IMR-90 (cell line): Measurements from ENCODE around the gene RNFT1. TPM values are rescaled to one million over a fixed set of nuclear protein-coding genes. Genes with fewer than 3 reads are reported as not detected.

Source experiments
- ATAC-seq: fragments of 200-7000 bp; cut with Tn5 transposase; 2 replicates; pipeline ENCODE4 v1.9.1; 2020; ENCODE audit warnings: low read depth, mild to moderate bottlenecking, moderate library complexity
- BruUV-seq: library from RNA; stranded (reverse); fragments of 400-500 nt; replicated peaks from 2 replicates; lab custom pipeline; 2021; lab: Mats Ljungman, UMichigan
- CTCF ChIA-PET: fragments of 300-600 bp; formaldehyde crosslinking; extraction: SDS; loops from one replicate; lab custom pipeline; 2021; ENCODE audit warnings: antibody characterized with exemption; lab: Yijun Ruan, JAX
- POLR2A ChIA-PET: fragments of 300-600 bp; sonication (Branson Sonifier 250); formaldehyde crosslinking; loops from one replicate; lab custom pipeline; 2022; ENCODE audit warnings: antibody characterized with exemption; ENCODE audit not compliant: unreplicated experiment; lab: Charles Lee
- DNase-seq: peaks from one replicate; pipeline ENCODE4 v3.0.0; 2013
- H2AFZ ChIP-seq: replicated peaks from 2 replicates; pipeline ENCODE3; 2013; ENCODE audit warnings: low read length, mild to moderate bottlenecking; ENCODE audit not compliant: poor library complexity
- H2AK5ac ChIP-seq: 2 replicates; pipeline ENCODE4 v1.6.1; 2013; ENCODE audit warnings: low read depth, low read length, inconsistent platforms
- H2AK9ac ChIP-seq: replicated peaks from 2 replicates; pipeline ENCODE3; 2013; ENCODE audit warnings: mild to moderate bottlenecking, low read depth, low read length, moderate library complexity; ENCODE audit not compliant: poor library complexity
- H2BK120ac ChIP-seq: 2 replicates; pipeline ENCODE4 v1.6.1; 2013; ENCODE audit warnings: low read depth, low read length, inconsistent platforms
- H2BK15ac ChIP-seq: 3 replicates; pipeline ENCODE4 v1.6.1; 2013; ENCODE audit warnings: low read depth, low read length, inconsistent platforms
- H2BK20ac ChIP-seq: 2 replicates; pipeline ENCODE4 v1.6.1; 2013; ENCODE audit warnings: low read depth, mild to moderate bottlenecking, inconsistent platforms, low read length, moderate library complexity
- H2BK5ac ChIP-seq: 2 replicates; pipeline ENCODE4 v1.6.1; 2013; ENCODE audit warnings: mild to moderate bottlenecking, low read depth, low read length, inconsistent platforms; ENCODE audit not compliant: poor library complexity, severe bottlenecking
- H3K14ac ChIP-seq: replicated peaks from 2 replicates; pipeline ENCODE4 v1.6.1; 2013; ENCODE audit warnings: low read depth, low read length, inconsistent platforms
- H3K18ac ChIP-seq: 2 replicates; pipeline ENCODE4 v1.6.1; 2013; ENCODE audit warnings: low read depth, low read length, control low read depth
- H3K23ac ChIP-seq: 2 replicates; pipeline ENCODE4 v1.6.1; 2013; ENCODE audit warnings: low read depth, low read length, inconsistent platforms
- H3K27ac ChIP-seq: 2 replicates; pipeline ENCODE4 v1.5.1; 2013; ENCODE audit warnings: mild to moderate bottlenecking, control low read depth, low read length; ENCODE audit not compliant: insufficient read depth
- H3K27me3 ChIP-seq: 2 replicates; pipeline ENCODE4 v1.6.1; 2013; ENCODE audit warnings: low read length; ENCODE audit not compliant: control insufficient read depth, insufficient read depth
- H3K36me3 ChIP-seq: 2 replicates; pipeline ENCODE4 v1.6.1; 2013; ENCODE audit warnings: low read length, mixed read lengths; ENCODE audit not compliant: control insufficient read depth, insufficient read depth
- H3K4ac ChIP-seq: 2 replicates; pipeline ENCODE4 v1.6.1; 2013; ENCODE audit warnings: low read depth, low read length, inconsistent platforms
- H3K4me1 ChIP-seq: 2 replicates; pipeline ENCODE4 v1.6.1; 2013; ENCODE audit warnings: low read length, mixed read lengths; ENCODE audit not compliant: control insufficient read depth, insufficient read depth
- H3K4me2 ChIP-seq: 2 replicates; pipeline ENCODE4 v1.6.1; 2013; ENCODE audit warnings: low read depth, mild to moderate bottlenecking, control low read depth, low read length, moderate library complexity
- H3K4me3 ChIP-seq: 2 replicates; pipeline ENCODE4 v1.5.1; 2013; ENCODE audit warnings: low read depth, mild to moderate bottlenecking, control low read depth, low read length, moderate library complexity; ENCODE audit not compliant: insufficient read depth
- H3K56ac ChIP-seq: 2 replicates; pipeline ENCODE4 v1.6.1; 2013; ENCODE audit warnings: low read length, inconsistent platforms; ENCODE audit not compliant: insufficient read depth; ENCODE audit errors: extremely low read depth
- H3K79me1 ChIP-seq, 2 experiments: 2 replicates each; pipeline ENCODE4 v1.6.1; 2013; ENCODE audit warnings: low read length in 2 of 2, inconsistent platforms in 1 of 2, low read depth in 1 of 2
- H3K9ac ChIP-seq: 2 replicates; pipeline ENCODE4 v1.6.1; 2013; ENCODE audit warnings: low read depth, low read length, control low read depth
- H3K9me1 ChIP-seq: 2 replicates; pipeline ENCODE4 v1.6.1; 2013; ENCODE audit warnings: low read length, inconsistent platforms; ENCODE audit not compliant: insufficient read depth
- H3K9me3 ChIP-seq: 2 replicates; pipeline ENCODE4 v1.6.1; 2013; ENCODE audit warnings: low read length; ENCODE audit not compliant: control insufficient read depth, insufficient read depth
- H4K20me1 ChIP-seq: 2 replicates; pipeline ENCODE4 v1.6.1; 2013; ENCODE audit warnings: low read length, inconsistent platforms; ENCODE audit not compliant: insufficient read depth
- H4K5ac ChIP-seq: 2 replicates; pipeline ENCODE4 v1.6.1; 2013; ENCODE audit warnings: mild to moderate bottlenecking, low read depth, low read length, control low read depth
- H4K8ac ChIP-seq, 2 experiments: 2 replicates each; pipeline ENCODE4 v1.6.1; 2013; ENCODE audit warnings: low read depth in 2 of 2, low read length in 2 of 2, control low read depth in 1 of 2, inconsistent platforms in 1 of 2
- H4K91ac ChIP-seq: 2 replicates; pipeline ENCODE4 v1.6.1; 2013; ENCODE audit warnings: low read depth, low read length, inconsistent platforms; ENCODE audit not compliant: insufficient read depth
- BHLHE40 ChIP-seq: fragments of 150-350 bp; IDR thresholded peaks from 2 replicates; pipeline ENCODE4 v1.6.1; 2016; ENCODE audit warnings: mild to moderate bottlenecking, low read depth, low read length
- CEBPB ChIP-seq: IDR thresholded peaks from 2 replicates; pipeline ENCODE4 v1.6.1; 2012; ENCODE audit warnings: low read depth, low read length, improper control_type of control experiment
- CHD1 ChIP-seq: IDR thresholded peaks from 2 replicates; pipeline ENCODE4 v1.6.1; 2012; ENCODE audit warnings: low read depth, low read length, improper control_type of control experiment
- FOS ChIP-seq: fragments of 150-350 bp; IDR thresholded peaks from 2 replicates; pipeline ENCODE4 v1.6.1; 2016; ENCODE audit warnings: low read depth, low read length
- MAFK ChIP-seq: IDR thresholded peaks from 2 replicates; pipeline ENCODE4 v1.6.1; 2012; ENCODE audit warnings: low read depth, low read length, improper control_type of control experiment
- MAZ ChIP-seq: IDR thresholded peaks from 2 replicates; pipeline ENCODE4 v1.6.1; 2012; ENCODE audit warnings: low read depth, mild to moderate bottlenecking, low read length, improper control_type of control experiment, moderate library complexity, borderline replicate concordance
- MXI1 ChIP-seq: IDR thresholded peaks from 2 replicates; pipeline ENCODE4 v1.6.1; 2012; ENCODE audit warnings: low read depth, mild to moderate bottlenecking, low read length, moderate library complexity, borderline replicate concordance
- NFE2L2 ChIP-seq: fragments of 150-350 bp; IDR thresholded peaks from 2 replicates; pipeline ENCODE4 v1.6.1; 2016; ENCODE audit warnings: low read depth, mild to moderate bottlenecking, low read length
- POLR2A ChIP-seq: IDR thresholded peaks from 2 replicates; pipeline ENCODE4 v1.6.1; 2012; ENCODE audit warnings: mild to moderate bottlenecking, low read depth, low read length
- RAD21 ChIP-seq: IDR thresholded peaks from 2 replicates; pipeline ENCODE4 v1.6.1; 2012; ENCODE audit warnings: low read length, improper control_type of control experiment
- RCOR1 ChIP-seq: IDR thresholded peaks from 2 replicates; pipeline ENCODE4 v1.6.1; 2012; ENCODE audit warnings: mild to moderate bottlenecking, low read length, improper control_type of control experiment; ENCODE audit not compliant: insufficient replicate concordance
- RFX5 ChIP-seq: IDR thresholded peaks from 2 replicates; pipeline ENCODE4 v1.8.0; 2012; ENCODE audit warnings: low read depth, mild to moderate bottlenecking, low read length, moderate library complexity
- SMC3 ChIP-seq: fragments of 150-350 bp; IDR thresholded peaks from 2 replicates; pipeline ENCODE4 v1.6.1; 2016; ENCODE audit warnings: low read depth, mild to moderate bottlenecking, antibody characterized with exemption, low read length, moderate library complexity
- dilution Hi-C: fragments of 300-500 bp; cut with HindIII; formaldehyde crosslinking; loops from one replicate; pipeline ENCODE4 v1.14.3; 2018; ENCODE audit warnings: low sequenced_read_pairs; ENCODE audit not compliant: unreplicated experiment
- in situ Hi-C: fragments of 300-500 bp; cut with MboI; formaldehyde crosslinking; loops from 3 replicates; pipeline ENCODE4 v1.14.3; 2019; ENCODE audit warnings: low sequenced_read_pairs, inconsistent platforms, mixed read lengths
- intact Hi-C: fragments of 100-400 bp; cut with micrococcal nuclease; formaldehyde crosslinking; loops from 2 replicates; pipeline ENCODE4 v1.10.0; 2022
- polyA plus RNA-seq, 3 experiments: library from polyadenylated mRNA; depleted of rRNA; stranded (reverse); fragments of >200 nt; gene quantifications; 2 replicates each; pipeline ENCODE4 v1.2.3, GENCODE V29; 2012; ENCODE audit warnings: low replicate concordance in 1 of 3
- total RNA-seq: library from RNA; depleted of rRNA; stranded (reverse); fragments of >200 nt; gene quantifications from 2 replicates; pipeline ENCODE4 v1.2.3, GENCODE V29; 2012
- TF ChIP-seq, protein P1 (sequence below): fragments of 150-350 bp; IDR thresholded peaks from 2 replicates; pipeline ENCODE4 v1.6.1; 2016; ENCODE audit warnings: low read depth, mild to moderate bottlenecking, low read length, moderate library complexity, borderline replicate concordance
- TF ChIP-seq, protein P2 (sequence below): fragments of 150-350 bp; IDR thresholded peaks from 2 replicates; pipeline ENCODE4 v1.6.1; 2017; ENCODE audit warnings: mild to moderate bottlenecking, antibody characterized with exemption, low read length, low read depth
- TF ChIP-seq, protein P3 (sequence below): conservative IDR thresholded peaks from 2 replicates; pipeline ENCODE4 v1.5.1; 2012; ENCODE audit warnings: mild to moderate bottlenecking, low read depth, low read length, improper control_type of control experiment

RNFT1 gene
- total and polyA plus RNA-seq, 2 of the 4 experiments (the other 2 are of a cell fraction): 15.7 to 22.2 TPM

DNA sequence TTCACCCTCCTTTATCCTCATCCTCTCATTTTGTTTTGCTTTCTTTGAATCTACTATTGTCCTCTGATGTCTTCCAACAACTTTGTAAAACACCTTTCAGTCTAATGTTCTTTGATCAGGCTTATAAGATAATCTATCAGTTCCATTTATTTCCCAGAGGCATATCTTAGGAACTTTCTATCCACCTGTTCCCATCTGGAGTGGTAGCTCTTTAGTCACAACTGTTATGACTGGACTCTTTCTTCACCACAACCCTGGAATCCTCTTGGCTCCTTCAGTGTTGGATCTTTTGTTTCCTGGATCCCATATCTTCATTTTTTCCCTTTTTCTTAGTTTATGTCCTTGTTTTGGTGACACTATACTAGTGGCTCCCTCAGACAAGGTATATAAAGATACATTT, 48.1 kb downstream of the RNFT1 start:
- H3K56ac ChIP-seq: no peak overlapping the region
- H4K91ac ChIP-seq: no peak overlapping the region
- H3K27ac ChIP-seq: no peak overlapping the region
- POLR2A ChIA-PET: no interaction called here
- dilution Hi-C loops (no loop called here), intact Hi-C loops (loop anchor here (5.0 to 10.0 kb wide), 2 partner anchors 36 to 118 kb away; no protein-coding TSS in a partner anchor), in situ Hi-C loops (loop anchor here (10.0 kb wide), 1 partner anchor 118 kb away; no protein-coding TSS in a partner anchor)
- no peak overlapping the region for H3K4ac ChIP-seq
- H4K5ac ChIP-seq: no peak overlapping the region
- no peak overlapping the region for H3K4me2 ChIP-seq
- TF ChIP-seq NFE2L2: no peak
- no peak for TF ChIP-seq CEBPB
- TF ChIP-seq BHLHE40: no peak
- TF ChIP-seq POLR2A: no peak
- no peak for TF ChIP-seq RFX5
- no peak for TF ChIP-seq SMC3
- TF ChIP-seq FOS: no peak
- TF ChIP-seq, protein P1, sequence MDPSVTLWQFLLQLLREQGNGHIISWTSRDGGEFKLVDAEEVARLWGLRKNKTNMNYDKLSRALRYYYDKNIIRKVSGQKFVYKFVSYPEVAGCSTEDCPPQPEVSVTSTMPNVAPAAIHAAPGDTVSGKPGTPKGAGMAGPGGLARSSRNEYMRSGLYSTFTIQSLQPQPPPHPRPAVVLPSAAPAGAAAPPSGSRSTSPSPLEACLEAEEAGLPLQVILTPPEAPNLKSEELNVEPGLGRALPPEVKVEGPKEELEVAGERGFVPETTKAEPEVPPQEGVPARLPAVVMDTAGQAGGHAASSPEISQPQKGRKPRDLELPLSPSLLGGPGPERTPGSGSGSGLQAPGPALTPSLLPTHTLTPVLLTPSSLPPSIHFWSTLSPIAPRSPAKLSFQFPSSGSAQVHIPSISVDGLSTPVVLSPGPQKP: no peak
- no peak for TF ChIP-seq RCOR1
- no peak for TF ChIP-seq CHD1
- TF ChIP-seq MAZ: no peak
- no peak for TF ChIP-seq MAFK
- no peak for TF ChIP-seq MXI1
- no peak for TF ChIP-seq RAD21
- TF ChIP-seq, protein P2, sequence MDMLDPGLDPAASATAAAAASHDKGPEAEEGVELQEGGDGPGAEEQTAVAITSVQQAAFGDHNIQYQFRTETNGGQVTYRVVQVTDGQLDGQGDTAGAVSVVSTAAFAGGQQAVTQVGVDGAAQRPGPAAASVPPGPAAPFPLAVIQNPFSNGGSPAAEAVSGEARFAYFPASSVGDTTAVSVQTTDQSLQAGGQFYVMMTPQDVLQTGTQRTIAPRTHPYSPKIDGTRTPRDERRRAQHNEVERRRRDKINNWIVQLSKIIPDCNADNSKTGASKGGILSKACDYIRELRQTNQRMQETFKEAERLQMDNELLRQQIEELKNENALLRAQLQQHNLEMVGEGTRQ: no peak
- TF ChIP-seq, protein P3, sequence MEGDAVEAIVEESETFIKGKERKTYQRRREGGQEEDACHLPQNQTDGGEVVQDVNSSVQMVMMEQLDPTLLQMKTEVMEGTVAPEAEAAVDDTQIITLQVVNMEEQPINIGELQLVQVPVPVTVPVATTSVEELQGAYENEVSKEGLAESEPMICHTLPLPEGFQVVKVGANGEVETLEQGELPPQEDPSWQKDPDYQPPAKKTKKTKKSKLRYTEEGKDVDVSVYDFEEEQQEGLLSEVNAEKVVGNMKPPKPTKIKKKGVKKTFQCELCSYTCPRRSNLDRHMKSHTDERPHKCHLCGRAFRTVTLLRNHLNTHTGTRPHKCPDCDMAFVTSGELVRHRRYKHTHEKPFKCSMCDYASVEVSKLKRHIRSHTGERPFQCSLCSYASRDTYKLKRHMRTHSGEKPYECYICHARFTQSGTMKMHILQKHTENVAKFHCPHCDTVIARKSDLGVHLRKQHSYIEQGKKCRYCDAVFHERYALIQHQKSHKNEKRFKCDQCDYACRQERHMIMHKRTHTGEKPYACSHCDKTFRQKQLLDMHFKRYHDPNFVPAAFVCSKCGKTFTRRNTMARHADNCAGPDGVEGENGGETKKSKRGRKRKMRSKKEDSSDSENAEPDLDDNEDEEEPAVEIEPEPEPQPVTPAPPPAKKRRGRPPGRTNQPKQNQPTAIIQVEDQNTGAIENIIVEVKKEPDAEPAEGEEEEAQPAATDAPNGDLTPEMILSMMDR: no peak
- no peak overlapping the region for H2BK15ac ChIP-seq
- H3K9me3 ChIP-seq: no peaks in the 10 kb centered on the region
- H3K4me1 ChIP-seq: no peaks in the 10 kb centered on the region
- H3K4me3 ChIP-seq: no peak overlapping the region
- no peaks in the 10 kb centered on the region for H3K27me3 ChIP-seq
- H2AFZ ChIP-seq: no peak overlapping the region
- ATAC-seq (no peak), DNase-seq (no peak)
- H4K20me1 ChIP-seq: no peaks in the 10 kb centered on the region
- H3K36me3 ChIP-seq: peaks cover 31% of the 10 kb centered on the region
- BruUV-seq: no TSS peak
- no peak overlapping the region for H3K14ac ChIP-seq
- H2AK5ac ChIP-seq: no peak overlapping the region
- no peak overlapping the region for H3K23ac ChIP-seq
- H3K79me1 ChIP-seq: peaks cover 10 to 15% of the 10 kb centered on the region in 2 experiments; a peak in 3 of 4 replicates
- H2BK20ac ChIP-seq: no peak overlapping the region
- H2BK120ac ChIP-seq: no peak overlapping the region
- no peak overlapping the region for H2AK9ac ChIP-seq
- H4K8ac ChIP-seq: no peak overlapping the region
- H2BK5ac ChIP-seq: no peak overlapping the region
- H3K9me1 ChIP-seq: no peaks in the 10 kb centered on the region
- no peak overlapping the region for H3K18ac ChIP-seq
- H3K9ac ChIP-seq: no peak overlapping the region
- CTCF ChIA-PET: no interaction called here
